CD4-positive, alpha-beta T cell (primary cell): ENCODE measurements around the gene IQGAP1. TPM values are rescaled to one million over a fixed set of nuclear protein-coding genes. Genes with fewer than 3 reads are reported as not detected.

Experiments used
- ATAC-seq: fragments of 200-7000 bp; cut with Tn5 transposase; one replicate; pipeline ENCODE4 v1.10.0; 2022; ENCODE audit warnings: mild to moderate bottlenecking; ENCODE audit not compliant: poor library complexity
- CTCF ChIA-PET: fragments of 350-600 bp; sonication (Branson Sonifier 250); formaldehyde crosslinking; loops from one replicate; lab custom pipeline; 2021; ENCODE audit warnings: antibody characterized with exemption, inconsistent platforms; lab: Charles Lee
- POLR2A ChIA-PET: fragments of 350-600 bp; sonication (Branson Sonifier 250); formaldehyde crosslinking; loops from one replicate; lab custom pipeline; 2021; ENCODE audit warnings: antibody characterized with exemption, inconsistent platforms; lab: Charles Lee
- DNase-seq, 14 experiments: peaks; one replicate each; pipeline ENCODE4 v3.0.0-alpha.2; 2013 to 2020; ENCODE audit warnings: mixed read lengths in 2 of 14
- H3K27ac ChIP-seq, 2 donors: one replicate each; pipeline versions ENCODE4 v1.5.1 to v1.7.0; 2013; ENCODE audit warnings: low read length in 2 of 2, low read depth in 1 of 2, mild to moderate bottlenecking in 1 of 2
- H3K27me3 ChIP-seq, 2 experiments: 1 replicate in 1 of 2; 2 replicates in 1 of 2; pipeline versions ENCODE4 v1.6.1 to v1.7.0; 2013; ENCODE audit warnings: low read length in 2 of 2, control low read depth in 1 of 2, mild to moderate bottlenecking in 1 of 2, moderate library complexity in 1 of 2; ENCODE audit not compliant: insufficient read depth in 2 of 2, control insufficient read depth in 1 of 2
- H3K36me3 ChIP-seq: one replicate; pipeline ENCODE4 v1.6.1; 2013; ENCODE audit warnings: low read length, control low read depth; ENCODE audit not compliant: insufficient read depth
- H3K4me1 ChIP-seq: one replicate; pipeline ENCODE4 v1.6.1; 2013; ENCODE audit warnings: low read length, control low read depth; ENCODE audit not compliant: insufficient read depth
- H3K4me3 ChIP-seq: one replicate; pipeline ENCODE4 v1.5.1; 2013; ENCODE audit warnings: mild to moderate bottlenecking, low read length, moderate library complexity
- H3K9me3 ChIP-seq, 2 experiments: 1 replicate in 1 of 2; 2 replicates in 1 of 2; pipeline versions ENCODE4 v1.6.1 to v1.7.0; 2013; ENCODE audit warnings: low read length in 2 of 2, mild to moderate bottlenecking in 2 of 2, control low read depth in 1 of 2, moderate library complexity in 1 of 2; ENCODE audit not compliant: control insufficient read depth in 1 of 2, insufficient read depth in 1 of 2
- H3K27ac Mint-ChIP-seq: one replicate; pipeline ENCODE4 v1.8.0; 2020; ENCODE audit warnings: mixed read lengths
- H3K27me3 Mint-ChIP-seq: one replicate; pipeline ENCODE4 v1.8.0; 2021; ENCODE audit warnings: mixed read lengths
- H3K36me3 Mint-ChIP-seq: one replicate; pipeline ENCODE4 v1.8.0; 2021; ENCODE audit warnings: low read depth, mixed read lengths
- H3K4me1 Mint-ChIP-seq: one replicate; pipeline ENCODE4 v1.8.0; 2021; ENCODE audit warnings: low read depth, mixed read lengths
- H3K4me3 Mint-ChIP-seq: one replicate; pipeline ENCODE4 v1.8.0; 2020; ENCODE audit warnings: mild to moderate bottlenecking, mixed read lengths
- H3K9me3 Mint-ChIP-seq: one replicate; pipeline ENCODE4 v1.8.0; 2020; ENCODE audit warnings: mixed read lengths
- intact Hi-C, 2 experiments: fragments of 100-400 bp; cut with DNase I in 1 of 2; cut with micrococcal nuclease in 1 of 2; formaldehyde crosslinking; loops; one replicate each; pipeline versions ENCODE4 v1.15.1 to v1.9.0; 2023 to 2025; cut with DNase I, micrococcal nuclease
- total RNA-seq, 174 experiments: library from RNA in 2 of 174; stranded (reverse) in 2 of 174; gene quantifications; one replicate each; pipeline ENCODE4 v1.2.3 and lab custom pipeline; 2021 to 2026
- TF ChIP-seq, protein P1 (sequence below): fragments of 200-600 bp; IDR thresholded peaks from one replicate; pipeline ENCODE4 v1.8.0; 2022; ENCODE audit warnings: antibody characterized with exemption, mild to moderate bottlenecking

The IQGAP1 gene
- total RNA-seq, 2 experiments from 2014 or later: 76.8 to 78.7 TPM

DNA sequence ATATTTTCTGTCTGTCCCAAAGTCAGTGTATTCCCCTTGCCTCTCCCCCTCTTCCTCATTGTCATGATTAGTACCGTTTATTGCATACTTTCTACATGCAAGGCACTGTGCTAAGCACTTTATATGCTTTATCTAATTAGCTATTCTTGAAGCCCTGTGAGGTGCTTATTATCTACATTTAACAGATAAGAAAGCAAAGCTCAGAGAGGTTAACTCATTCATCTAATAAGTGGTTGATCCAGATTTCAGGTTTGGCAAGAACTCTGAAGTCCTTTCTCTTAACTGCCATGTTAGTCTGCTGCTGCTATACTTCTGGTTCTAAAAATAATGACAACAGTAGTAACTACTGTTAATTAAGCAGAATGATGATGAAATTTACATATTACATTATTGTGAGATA, 13.5 kb downstream of the IQGAP1 start:
- Mint-ChIP-seq H3K4me1 (peaks cover 65% of the 10 kb centered on the region), H3K27me3 (no peaks in the 10 kb centered on the region), H3K9me3 (no peaks in the 10 kb centered on the region), H3K27ac (peak overlapping the region; percentile 97), H3K36me3 (peaks cover 13% of the 10 kb centered on the region), H3K4me3 (peak overlapping the region; percentile 86)
- Histone ChIP-seq H3K4me3 (peak overlapping the region; percentile 19), H3K4me1 (peaks cover 38% of the 10 kb centered on the region), H3K36me3 (no peaks in the 10 kb centered on the region), H3K27me3 (no peaks in the 10 kb centered on the region), H3K9me3 (no peaks in the 10 kb centered on the region), H3K27ac (peak overlapping the region; percentile 73 to 92)
- ChIA-PET CTCF (interaction anchor here (1.9 kb wide), 1 partner anchor 39 kb away, joined by 6 read pairs; no protein-coding TSS in a partner anchor), POLR2A (interaction anchor here (0.6 to 6.1 kb wide), 5 partner anchors 10 to 136 kb away, joined by 3 to 50 read pairs (median 6); partner anchors contain the start of genes IQGAP1 and NGRN)
- no peak for ATAC-seq
- TF ChIP-seq, protein P1, sequence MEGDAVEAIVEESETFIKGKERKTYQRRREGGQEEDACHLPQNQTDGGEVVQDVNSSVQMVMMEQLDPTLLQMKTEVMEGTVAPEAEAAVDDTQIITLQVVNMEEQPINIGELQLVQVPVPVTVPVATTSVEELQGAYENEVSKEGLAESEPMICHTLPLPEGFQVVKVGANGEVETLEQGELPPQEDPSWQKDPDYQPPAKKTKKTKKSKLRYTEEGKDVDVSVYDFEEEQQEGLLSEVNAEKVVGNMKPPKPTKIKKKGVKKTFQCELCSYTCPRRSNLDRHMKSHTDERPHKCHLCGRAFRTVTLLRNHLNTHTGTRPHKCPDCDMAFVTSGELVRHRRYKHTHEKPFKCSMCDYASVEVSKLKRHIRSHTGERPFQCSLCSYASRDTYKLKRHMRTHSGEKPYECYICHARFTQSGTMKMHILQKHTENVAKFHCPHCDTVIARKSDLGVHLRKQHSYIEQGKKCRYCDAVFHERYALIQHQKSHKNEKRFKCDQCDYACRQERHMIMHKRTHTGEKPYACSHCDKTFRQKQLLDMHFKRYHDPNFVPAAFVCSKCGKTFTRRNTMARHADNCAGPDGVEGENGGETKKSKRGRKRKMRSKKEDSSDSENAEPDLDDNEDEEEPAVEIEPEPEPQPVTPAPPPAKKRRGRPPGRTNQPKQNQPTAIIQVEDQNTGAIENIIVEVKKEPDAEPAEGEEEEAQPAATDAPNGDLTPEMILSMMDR: no peak
- intact Hi-C loops: loop anchor here in 1 of 2 experiments (1.0 kb wide), 1 partner anchor 13 kb away; the partner anchor contains the start of gene IQGAP1
- DNase-seq: peak in 2 of 14 experiments; percentile 22 to 34

DNA sequence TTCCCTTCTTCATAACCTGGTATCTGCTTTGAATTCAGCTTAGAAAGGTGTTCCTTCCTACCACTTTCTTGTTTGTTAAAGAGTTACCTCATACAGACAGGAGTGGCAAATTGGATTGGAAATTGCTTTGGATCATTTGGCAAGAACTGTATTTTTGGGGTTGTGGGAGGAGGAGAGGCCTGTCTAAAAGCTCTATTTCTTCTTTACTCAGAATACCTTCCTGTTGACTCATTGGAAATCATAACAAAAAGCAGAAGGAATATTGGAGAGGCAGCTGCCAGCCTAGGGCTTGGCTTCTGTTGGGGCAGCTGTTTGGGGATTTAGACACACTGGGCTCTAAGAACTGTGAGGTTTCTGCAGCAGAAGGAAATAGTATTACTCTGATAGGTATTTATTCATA, 14.2 kb downstream of the IQGAP1 start:
- Histone ChIP-seq H3K27me3 (no peaks in the 10 kb centered on the region), H3K27ac (peak overlapping the region; percentile 21 to 92), H3K4me3 (no peak overlapping the region), H3K4me1 (peaks cover 38% of the 10 kb centered on the region), H3K36me3 (no peaks in the 10 kb centered on the region), H3K9me3 (no peaks in the 10 kb centered on the region)
- H3K4me3 Mint-ChIP-seq: peak overlapping the region; percentile 42
- POLR2A ChIA-PET: interaction anchor here (0.9 to 6.1 kb wide), 4 partner anchors 10 to 174 kb away, joined by 3 to 50 read pairs (median 6); partner anchors contain the start of gene IQGAP1
- CTCF ChIA-PET: interaction anchor here (1.9 kb wide), 1 partner anchor 40 kb away, joined by 6 read pairs; no protein-coding TSS in a partner anchor
- peak overlapping the region; percentile 97 for H3K27ac Mint-ChIP-seq
- TF ChIP-seq, protein P1: no peak
- no peaks in the 10 kb centered on the region for H3K9me3 Mint-ChIP-seq
- H3K27me3 Mint-ChIP-seq: no peaks in the 10 kb centered on the region
- peak in 2 of 14 experiments; percentile 51 for DNase-seq
- ATAC-seq: no peak
- intact Hi-C loops: no loop called here
- H3K4me1 Mint-ChIP-seq: peaks cover 72% of the 10 kb centered on the region
- peaks cover 13% of the 10 kb centered on the region for H3K36me3 Mint-ChIP-seq

DNA sequence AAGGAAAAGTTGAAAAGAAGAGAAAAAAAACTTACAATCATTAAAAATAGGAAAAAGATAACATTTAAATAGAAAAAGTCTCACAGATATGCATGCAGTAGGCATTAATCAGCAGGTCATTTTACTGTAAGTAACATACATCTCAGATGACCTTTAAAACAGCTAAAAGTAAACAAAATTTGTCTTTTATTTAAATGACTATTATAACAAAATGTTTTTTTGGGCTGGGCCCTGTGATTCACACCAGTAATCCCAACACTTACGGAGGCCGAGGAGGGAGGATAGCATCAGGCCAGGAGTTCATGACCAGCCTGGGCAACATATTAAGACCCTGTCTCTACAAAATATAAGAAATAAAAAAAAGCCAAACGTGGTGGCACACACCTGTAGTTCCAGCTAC, 14.7 kb downstream of the IQGAP1 start:
- H3K27ac ChIP-seq: peak overlapping the region in 1 of 2 donors; percentile 92
- POLR2A ChIA-PET: interaction anchor here (0.9 to 6.1 kb wide), 2 partner anchors 14 to 175 kb away, joined by 3 to 50 read pairs; partner anchors contain the start of gene IQGAP1

More for the DNA sequence above, 14.7 kb downstream of the IQGAP1 start:
- Histone ChIP-seq H3K27me3 (no peaks in the 10 kb centered on the region), H3K4me3 (no peak overlapping the region), H3K36me3 (no peaks in the 10 kb centered on the region), H3K9me3 (no peaks in the 10 kb centered on the region), H3K4me1 (peaks cover 40% of the 10 kb centered on the region)
- H3K9me3 Mint-ChIP-seq: no peaks in the 10 kb centered on the region
- H3K4me3 Mint-ChIP-seq: no peak overlapping the region
- DNase-seq (no peak), ATAC-seq (no peak)
- H3K4me1 Mint-ChIP-seq: peaks cover 75% of the 10 kb centered on the region
- TF ChIP-seq, protein P1: no peak
- H3K27me3 Mint-ChIP-seq: no peaks in the 10 kb centered on the region
- peak overlapping the region; percentile 97 for H3K27ac Mint-ChIP-seq
- intact Hi-C loops: no loop called here
- peaks cover 13% of the 10 kb centered on the region for H3K36me3 Mint-ChIP-seq
- CTCF ChIA-PET: no interaction called here
